C4-2B (cell line): ENCODE results near the gene CP.

Source experiments
- H3K27ac ChIP-seq: fragments of 450-650 bp; 2 replicates; pipeline ENCODE4 v1.5.1; 2017
- ZFX ChIP-seq: fragments of 450-650 bp; IDR thresholded peaks from 2 replicates; pipeline ENCODE4 v1.6.1; 2017
- TF ChIP-seq, protein P1 (sequence below): fragments of 450-650 bp; conservative IDR thresholded peaks from 2 replicates; pipeline ENCODE4 v1.5.1; 2017; ENCODE audit warnings: mild to moderate bottlenecking

The CP gene

DNA sequence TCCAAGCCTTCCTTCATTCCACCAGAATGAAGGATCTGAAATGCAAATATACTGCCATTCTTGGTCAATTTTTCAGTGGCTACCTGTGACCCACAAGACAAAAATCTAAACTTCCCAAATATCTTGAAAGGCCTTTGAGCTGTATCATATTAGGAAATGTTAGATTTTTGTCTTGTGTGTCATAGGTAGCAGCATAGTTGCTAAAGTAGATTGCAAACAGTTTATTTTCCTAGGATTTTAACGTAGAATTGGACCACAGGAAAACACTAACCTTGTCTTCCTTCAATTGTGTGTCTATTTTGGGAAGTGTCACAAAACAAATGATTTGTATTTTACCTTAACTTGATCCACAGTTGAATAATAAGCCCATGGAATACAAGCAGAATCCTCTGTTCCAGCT, 42.4 kb downstream of the CP start:
- TF ChIP-seq, protein P1, sequence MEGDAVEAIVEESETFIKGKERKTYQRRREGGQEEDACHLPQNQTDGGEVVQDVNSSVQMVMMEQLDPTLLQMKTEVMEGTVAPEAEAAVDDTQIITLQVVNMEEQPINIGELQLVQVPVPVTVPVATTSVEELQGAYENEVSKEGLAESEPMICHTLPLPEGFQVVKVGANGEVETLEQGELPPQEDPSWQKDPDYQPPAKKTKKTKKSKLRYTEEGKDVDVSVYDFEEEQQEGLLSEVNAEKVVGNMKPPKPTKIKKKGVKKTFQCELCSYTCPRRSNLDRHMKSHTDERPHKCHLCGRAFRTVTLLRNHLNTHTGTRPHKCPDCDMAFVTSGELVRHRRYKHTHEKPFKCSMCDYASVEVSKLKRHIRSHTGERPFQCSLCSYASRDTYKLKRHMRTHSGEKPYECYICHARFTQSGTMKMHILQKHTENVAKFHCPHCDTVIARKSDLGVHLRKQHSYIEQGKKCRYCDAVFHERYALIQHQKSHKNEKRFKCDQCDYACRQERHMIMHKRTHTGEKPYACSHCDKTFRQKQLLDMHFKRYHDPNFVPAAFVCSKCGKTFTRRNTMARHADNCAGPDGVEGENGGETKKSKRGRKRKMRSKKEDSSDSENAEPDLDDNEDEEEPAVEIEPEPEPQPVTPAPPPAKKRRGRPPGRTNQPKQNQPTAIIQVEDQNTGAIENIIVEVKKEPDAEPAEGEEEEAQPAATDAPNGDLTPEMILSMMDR = no peak
- TF ChIP-seq ZFX = no peak
- no peak overlapping the region for H3K27ac ChIP-seq

DNA sequence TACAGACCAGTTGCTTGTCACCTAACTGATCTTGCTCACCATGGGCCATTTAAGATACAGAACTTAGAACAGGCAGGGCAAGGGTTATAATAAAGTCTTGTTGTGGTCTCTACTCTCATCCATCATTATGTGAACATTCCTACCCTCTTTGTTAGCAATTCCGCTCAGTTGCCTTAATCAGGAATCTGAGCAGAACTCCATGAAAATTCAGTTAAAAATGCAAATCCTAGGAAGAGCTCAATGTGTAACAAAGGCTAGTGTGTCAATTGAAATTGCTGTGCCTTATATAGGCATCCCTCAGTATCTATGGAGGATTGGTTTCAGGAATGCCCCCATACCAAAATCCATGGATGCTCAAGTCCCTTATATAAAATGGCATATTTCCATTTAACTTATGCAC, 44.5 kb downstream of the CP start:
- H3K27ac ChIP-seq = no peak overlapping the region
- no peak for TF ChIP-seq ZFX
- TF ChIP-seq, protein P1 = no peak

DNA sequence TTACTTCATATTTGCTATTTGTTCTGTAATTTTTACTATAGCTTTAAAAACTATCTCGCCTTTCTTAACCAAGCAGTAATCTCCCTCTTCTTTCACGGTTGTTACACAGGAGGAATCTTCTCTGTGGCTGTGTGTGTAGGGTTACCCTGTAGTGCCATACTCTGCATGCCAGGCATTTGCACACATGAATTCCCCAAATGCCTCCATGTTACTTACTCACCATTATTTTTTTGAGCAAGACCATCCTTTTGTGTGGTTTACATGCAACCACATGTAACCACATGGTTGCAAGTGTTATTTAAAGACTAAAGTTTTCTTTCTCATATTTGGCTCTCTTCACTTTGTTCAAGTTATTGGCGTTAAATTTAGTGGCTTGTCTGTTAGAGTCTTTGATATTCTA, 46.7 kb downstream of the CP start:
- TF ChIP-seq ZFX = no peak
- no peak overlapping the region for H3K27ac ChIP-seq

DNA sequence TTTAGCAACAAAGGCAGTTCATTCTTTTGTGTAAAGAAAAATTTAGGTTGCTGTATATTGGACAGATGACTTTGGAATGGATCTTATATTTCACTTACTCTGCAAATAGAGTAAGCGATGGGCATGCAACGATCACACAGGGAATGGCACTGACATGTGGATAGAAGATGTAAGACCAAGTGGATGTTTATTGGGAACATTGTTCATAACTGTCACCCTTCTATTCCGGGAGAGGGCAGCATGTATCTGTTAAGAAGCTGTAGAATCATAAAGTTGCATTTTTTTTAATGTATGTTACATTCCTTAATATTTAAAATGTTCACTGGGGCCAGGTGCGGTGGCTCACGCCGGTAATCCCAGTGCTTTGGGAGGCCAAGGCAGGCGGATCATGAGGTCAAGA, 51.0 kb downstream of the CP start:
- TF ChIP-seq, protein P1 = no peak
- TF ChIP-seq ZFX = no peak
- no peak overlapping the region for H3K27ac ChIP-seq

DNA sequence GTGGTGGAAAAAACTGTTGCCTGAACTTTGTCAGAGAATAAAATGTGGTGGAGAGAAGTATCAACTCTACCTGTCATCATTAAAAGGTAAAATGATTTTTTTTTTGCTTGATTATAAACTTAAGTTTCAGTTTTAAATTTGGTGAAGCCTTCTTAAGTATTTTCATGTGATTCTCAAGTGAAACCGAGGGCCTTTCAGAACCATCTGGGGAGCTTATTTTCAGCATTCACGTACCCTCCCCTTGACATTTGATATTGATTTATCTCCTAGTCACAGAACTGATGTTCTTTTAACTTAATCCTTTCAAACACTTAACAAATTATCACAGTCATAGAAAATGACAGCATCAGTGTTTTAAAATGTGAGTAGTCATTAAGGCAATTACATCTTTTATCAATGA, 53.7 kb downstream of the CP start:
- H3K27ac ChIP-seq = no peak overlapping the region
- TF ChIP-seq, protein P1 = no peak
- TF ChIP-seq ZFX = no peak

DNA sequence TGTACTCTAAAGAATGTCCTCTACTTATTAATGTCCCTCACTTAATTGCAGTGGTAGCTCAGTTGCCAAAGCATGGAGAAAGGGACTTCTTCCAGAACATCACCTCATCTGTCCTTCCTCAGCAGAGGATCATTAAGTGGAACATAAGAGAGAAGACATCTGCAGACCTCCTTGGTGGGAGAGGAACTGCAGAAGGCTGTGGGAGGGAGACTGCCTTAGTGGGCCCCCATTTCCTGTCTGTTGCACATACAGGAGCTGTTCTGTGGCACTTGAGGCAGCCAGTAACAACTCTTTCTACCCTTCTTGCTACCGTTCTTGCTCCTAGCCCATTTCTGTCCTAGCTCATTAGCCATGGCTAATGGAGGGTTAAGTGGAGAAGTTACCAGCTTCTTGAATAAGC, 58.6 kb downstream of the CP start:
- no peak overlapping the region for H3K27ac ChIP-seq
- TF ChIP-seq, protein P1 = no peak
- TF ChIP-seq ZFX = no peak

DNA sequence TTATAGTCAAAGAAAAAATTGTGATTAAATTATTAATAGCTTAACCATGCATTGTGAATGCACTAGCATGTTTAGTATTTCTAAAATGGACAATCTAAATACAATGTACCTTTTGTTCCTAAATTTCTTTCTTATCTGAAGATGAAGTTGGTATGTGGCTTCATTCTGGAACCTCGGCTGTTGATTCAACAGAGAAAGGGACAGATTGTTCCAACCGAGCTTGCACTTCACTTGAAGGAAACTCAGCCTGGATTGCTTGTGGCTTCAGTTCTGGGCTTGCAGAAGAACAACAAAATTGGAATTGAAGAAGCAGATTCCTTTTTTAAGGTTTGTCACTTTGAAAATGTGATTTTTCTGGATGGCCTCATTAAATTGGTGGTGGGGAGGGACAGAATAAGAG, 59.6 kb downstream of the CP start:
- H3K27ac ChIP-seq = no peak overlapping the region
- TF ChIP-seq ZFX = no peak
- TF ChIP-seq, protein P1 = no peak

DNA sequence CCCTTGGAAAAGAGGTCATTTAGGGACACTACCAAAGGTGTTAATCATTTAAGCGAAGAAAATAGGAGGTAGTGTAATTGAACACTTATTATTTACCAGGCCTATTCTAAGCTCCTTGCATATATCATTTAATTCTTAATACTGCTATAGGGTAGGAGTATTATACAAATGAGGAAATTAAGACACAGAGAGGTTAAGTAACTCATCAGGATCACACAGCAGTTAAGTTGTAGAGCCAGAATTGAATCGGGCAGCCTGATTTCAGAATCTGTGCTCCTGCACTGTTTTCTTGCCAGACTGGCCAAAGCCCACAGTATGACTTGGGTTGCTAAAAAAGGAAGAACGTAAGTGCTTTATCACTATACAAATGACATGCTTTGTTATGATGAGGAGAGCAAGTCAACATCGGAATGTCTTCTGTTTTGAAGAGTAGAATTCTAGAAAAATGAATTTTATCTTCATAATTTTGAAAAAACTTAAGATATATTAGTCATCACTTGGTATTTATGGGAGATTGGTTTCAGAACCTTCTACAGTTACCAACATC, 60.8 kb downstream of the CP start:
- TF ChIP-seq ZFX = no peak
- TF ChIP-seq, protein P1 = no peak
- H3K27ac ChIP-seq = no peak overlapping the region
